Measurements from ENCODE around the gene MEG3.
"Not testable (repeated sequence)": the region's sequence is repeated elsewhere in the genome, so short reads cannot be mapped to it uniquely, and the experiment has no call there.

Gene MEG3

GRCh38 chr14:100816286-100816949 is 9.5 kb upstream of the MEG3 start:
- no peak for DNase-seq

- no peak for DNase-seq
Measured at GRCh38 chr14:100816950-100817901, 8.7 kb upstream of the MEG3 start.

- DNase-seq, result no peak
Measured at GRCh38 chr14:100818221-100818699, 7.7 kb upstream of the MEG3 start.

GRCh38 chr14:100818923-100819322 is 7.0 kb upstream of the MEG3 start:
- not testable (repeated sequence) for DNase-seq

- no peak for DNase-seq
Measured at GRCh38 chr14:100819453-100819828, 6.5 kb upstream of the MEG3 start.

- no peak for DNase-seq
Measured at GRCh38 chr14:100819829-100820475, 6.0 kb upstream of the MEG3 start.

GRCh38 chr14:100820957-100821356 is 5.0 kb upstream of the MEG3 start:
- no peak for DNase-seq

GRCh38 chr14:100822013-100822412 is 3.9 kb upstream of the MEG3 start:
- DNase-seq, result no peak

- DNase-seq, result no peak
Measured at GRCh38 chr14:100822532-100823296, 3.2 kb upstream of the MEG3 start.

GRCh38 chr14:100823413-100824080 is 2.4 kb upstream of the MEG3 start:
- DNase-seq, result no peak

- DNase-seq, result no peak
Measured at GRCh38 chr14:100824091-100824551, 1.8 kb upstream of the MEG3 start.

GRCh38 chr14:100824901-100825712 is 811 bp upstream of the MEG3 start:
- no peak for DNase-seq

GRCh38 chr14:100826391-100827100 is 628 bp downstream of the MEG3 start:
- DNase-seq, result no peak

GRCh38 chr14:100827101-100828021 is 1.4 kb downstream of the MEG3 start:
- DNase-seq, result no peak

GRCh38 chr14:100828031-100828769 is 2.3 kb downstream of the MEG3 start:
- no peak for DNase-seq

GRCh38 chr14:100830681-100831080 is 4.8 kb downstream of the MEG3 start:
- DNase-seq, result no peak

- DNase-seq, result no peak
Measured at GRCh38 chr14:100832311-100832960, 6.5 kb downstream of the MEG3 start.
